ENCODE measurements around the gene SERGEF. TPM values are rescaled to one million over a fixed set of nuclear protein-coding genes. Genes with fewer than 3 reads are reported as not detected.

SERGEF gene
- total RNA-seq, 8 experiments from 2014 or later = 20.5 to 39.0 (median 29.5) TPM

DNA sequence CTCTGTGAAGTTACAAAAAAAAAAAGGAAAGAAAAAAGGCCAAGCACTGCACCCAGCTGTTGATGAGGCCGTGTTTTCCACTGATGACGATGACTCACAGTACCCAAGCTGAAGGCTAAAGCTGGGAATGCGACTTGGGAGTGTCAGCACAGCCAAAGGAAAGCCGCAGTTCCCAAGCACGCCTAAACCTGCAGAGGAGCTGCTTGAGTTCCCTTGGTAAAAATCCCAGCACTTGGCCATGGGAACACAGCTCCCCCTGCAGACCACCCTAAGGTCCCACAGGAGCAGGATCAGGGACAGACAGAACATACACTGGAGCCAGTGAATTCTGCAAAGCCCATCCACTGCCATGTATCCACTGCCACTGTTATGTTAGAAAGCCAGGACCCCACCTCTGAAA is 39.9 kb downstream of the SERGEF start:
- ATAC-seq (replicated peaks in 6 of 8) = peak; percentile 45 to 99 (median 68)
- Histone ChIP-seq H3K4me1 (replicated peaks in 1 of 2) (no peaks in the 10 kb centered on the region), H3K4me3 (no peak overlapping the region), H3K27ac (no peak overlapping the region)
- in situ Hi-C loops (cut with MboI; ENCODE audit: low pct_unique_long_range_greater_than_20kb in 2 of 9, low sequenced_read_pairs in 9 of 9, unreplicated experiment in 9 of 9) = loop anchor here in 5 of 9 experiments (10.0 kb wide), 3 partner anchors 208 to 368 kb away; partner anchors contain the start of gene KCNC1 (in 4 of the 5)
- WGBS, 10 experiments = 0 to 47% (median 9%) methylated on average over 1 to 5 of the region's 5 CpGs; no CpG with 5 or more reads in 4 of the 10 experiments

GRCh38 chr11:17968206-17968605 is 44.6 kb downstream of the SERGEF start:
- no peak for ATAC-seq (replicated peaks in 6 of 8)
- Histone ChIP-seq H3K4me1 (replicated peaks in 1 of 2) (no peaks in the 10 kb centered on the region), H3K27ac (no peak overlapping the region), H3K4me3 (no peak overlapping the region)
- 88 to 100% (median 100%) methylated on average over 1 of the region's 1 CpG; no CpG with 5 or more reads in 4 of the 10 experiments for WGBS, 10 experiments
- in situ Hi-C loops (cut with MboI; ENCODE audit: low pct_unique_long_range_greater_than_20kb in 2 of 9, low sequenced_read_pairs in 9 of 9, unreplicated experiment in 9 of 9) = no loop called here

- in situ Hi-C loops (cut with MboI; ENCODE audit: low pct_unique_long_range_greater_than_20kb in 2 of 9, low sequenced_read_pairs in 9 of 9, unreplicated experiment in 9 of 9) = no loop called here
- ATAC-seq (replicated peaks in 6 of 8) = no peak
Measured at GRCh38 chr11:17967661-17968060, 45.2 kb downstream of the SERGEF start.

GRCh38 chr11:17960091-17960490 is 52.8 kb downstream of the SERGEF start:
- H3K4me3 ChIP-seq = no peak overlapping the region
- H3K4me1 ChIP-seq (replicated peaks in 1 of 2) = no peaks in the 10 kb centered on the region
- no peak overlapping the region for H3K27ac ChIP-seq
- in situ Hi-C loops (cut with MboI; ENCODE audit: low pct_unique_long_range_greater_than_20kb in 2 of 9, low sequenced_read_pairs in 9 of 9, unreplicated experiment in 9 of 9) = no loop called here
- ATAC-seq (replicated peaks in 6 of 8) = no peak

More at GRCh38 chr11:17967661-17968060, 45.2 kb downstream of the SERGEF start:
- no peaks in the 10 kb centered on the region for H3K4me1 ChIP-seq (replicated peaks in 1 of 2)
- no peak overlapping the region for H3K27ac ChIP-seq
- H3K4me3 ChIP-seq = no peak overlapping the region

GRCh38 chr11:17958446-17958845 is 54.4 kb downstream of the SERGEF start:
- in situ Hi-C loops (cut with MboI; ENCODE audit: low pct_unique_long_range_greater_than_20kb in 2 of 9, low sequenced_read_pairs in 9 of 9, unreplicated experiment in 9 of 9) = no loop called here
- Histone ChIP-seq H3K4me3 (no peak overlapping the region), H3K27ac (no peak overlapping the region), H3K4me1 (replicated peaks in 1 of 2) (no peaks in the 10 kb centered on the region)
- WGBS, 10 experiments = 0 to 93% (median 55%) methylated on average over 1 to 2 of the region's 2 CpGs; no CpG with 5 or more reads in 2 of the 10 experiments
- ATAC-seq (replicated peaks in 6 of 8) = no peak

- Histone ChIP-seq H3K27ac (no peak overlapping the region), H3K4me3 (no peak overlapping the region), H3K4me1 (replicated peaks in 1 of 2) (peaks cover 2 to 9% of the 10 kb centered on the region in 2 donors)
- ATAC-seq (replicated peaks in 6 of 8) = no peak
- WGBS, 10 experiments = 55 to 100% (median 90%) methylated on average over 1 to 4 of the region's 5 CpGs
- in situ Hi-C loops (cut with MboI; ENCODE audit: low pct_unique_long_range_greater_than_20kb in 2 of 9, low sequenced_read_pairs in 9 of 9, unreplicated experiment in 9 of 9) = no loop called here
Measured at GRCh38 chr11:17954395-17955252, 58.2 kb downstream of the SERGEF start.

GRCh38 chr11:17952487-17952886 is 60.4 kb downstream of the SERGEF start:
- 63 to 100% (median 92%) methylated on average over 1 to 4 of the region's 4 CpGs; no CpG with 5 or more reads in 1 of the 10 experiments for whole genome bisulfite sequencing, 10 experiments
- ATAC-seq (replicated peaks in 6 of 8) = no peak
- in situ Hi-C loops (cut with MboI; ENCODE audit: low pct_unique_long_range_greater_than_20kb in 2 of 9, low sequenced_read_pairs in 9 of 9, unreplicated experiment in 9 of 9) = no loop called here
- Histone ChIP-seq H3K27ac (no peak overlapping the region), H3K4me3 (no peak overlapping the region), H3K4me1 (replicated peaks in 1 of 2) (peaks cover 2 to 9% of the 10 kb centered on the region in 2 donors)

GRCh38 chr11:17951685-17952388 is 61.0 kb downstream of the SERGEF start:
- WGBS, 10 experiments = 51 to 100% (median 94%) methylated on average over 1 to 3 of the region's 3 CpGs; no CpG with 5 or more reads in 4 of the 10 experiments
- H3K27ac ChIP-seq = no peak overlapping the region

GRCh38 chr11:17950644-17951043 is 62.2 kb downstream of the SERGEF start:
- WGBS, 10 experiments = 43 to 80% (median 78%) methylated on average over 1 of the region's 1 CpG; no CpG with 5 or more reads in 7 of the 10 experiments
- no peak overlapping the region for H3K4me3 ChIP-seq
- no peak overlapping the region for H3K27ac ChIP-seq
- in situ Hi-C loops (cut with MboI; ENCODE audit: low pct_unique_long_range_greater_than_20kb in 2 of 9, low sequenced_read_pairs in 9 of 9, unreplicated experiment in 9 of 9) = no loop called here
- ATAC-seq (replicated peaks in 6 of 8) = peak in 5 of 8 experiments; percentile 16 to 85 (median 78)
- peaks cover 2 to 9% of the 10 kb centered on the region in 2 donors for H3K4me1 ChIP-seq (replicated peaks in 1 of 2)

More at GRCh38 chr11:17951685-17952388, 61.0 kb downstream of the SERGEF start:
- no peak for ATAC-seq (replicated peaks in 6 of 8)
- Histone ChIP-seq H3K4me3 (no peak overlapping the region), H3K4me1 (replicated peaks in 1 of 2) (peaks cover 2 to 9% of the 10 kb centered on the region in 2 donors)
- in situ Hi-C loops (cut with MboI; ENCODE audit: low pct_unique_long_range_greater_than_20kb in 2 of 9, low sequenced_read_pairs in 9 of 9, unreplicated experiment in 9 of 9) = no loop called here

DNA sequence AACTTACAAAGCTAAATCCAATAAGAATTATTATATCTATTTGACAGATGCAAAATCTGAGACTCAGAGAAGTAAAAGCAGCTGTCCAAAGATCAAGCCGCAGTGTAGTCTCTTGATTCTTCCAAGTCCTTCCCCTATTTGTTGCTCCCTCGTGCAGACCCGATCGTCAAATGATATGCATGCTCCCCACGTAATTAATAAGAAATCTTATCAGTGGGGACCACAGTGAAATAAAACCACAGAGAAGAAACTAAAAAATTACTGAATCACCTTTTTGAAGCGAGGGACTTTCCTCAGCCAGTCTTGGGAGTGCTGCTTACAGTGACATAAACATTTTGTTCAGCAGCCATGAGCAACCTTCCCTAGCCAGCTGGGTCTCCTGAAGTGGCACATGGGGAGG is 64.6 kb downstream of the SERGEF start:
- no peak for ATAC-seq (replicated peaks in 6 of 8)
- 60 to 98% (median 90%) methylated on average over 1 to 6 of the region's 6 CpGs for WGBS, 10 experiments
- in situ Hi-C loops (cut with MboI; ENCODE audit: low pct_unique_long_range_greater_than_20kb in 2 of 9, low sequenced_read_pairs in 9 of 9, unreplicated experiment in 9 of 9) = no loop called here
- Histone ChIP-seq H3K4me1 (replicated peaks in 1 of 2) (peaks cover 2 to 9% of the 10 kb centered on the region in 2 donors), H3K4me3 (no peak overlapping the region), H3K27ac (no peak overlapping the region)

GRCh38 chr11:17939542-17939941 is 73.3 kb downstream of the SERGEF start:
- Histone ChIP-seq H3K4me1 (replicated peaks in 1 of 2) (peaks cover 0 to under 1% of the 10 kb centered on the region in 2 donors), H3K27ac (no peak overlapping the region), H3K4me3 (no peak overlapping the region)
- no peak for ATAC-seq (replicated peaks in 6 of 8)
- in situ Hi-C loops (cut with MboI; ENCODE audit: low pct_unique_long_range_greater_than_20kb in 2 of 9, low sequenced_read_pairs in 9 of 9, unreplicated experiment in 9 of 9) = no loop called here
- WGBS, 10 experiments = 40 to 83% (median 67%) methylated on average over 1 of the region's 1 CpG; no CpG with 5 or more reads in 7 of the 10 experiments

DNA sequence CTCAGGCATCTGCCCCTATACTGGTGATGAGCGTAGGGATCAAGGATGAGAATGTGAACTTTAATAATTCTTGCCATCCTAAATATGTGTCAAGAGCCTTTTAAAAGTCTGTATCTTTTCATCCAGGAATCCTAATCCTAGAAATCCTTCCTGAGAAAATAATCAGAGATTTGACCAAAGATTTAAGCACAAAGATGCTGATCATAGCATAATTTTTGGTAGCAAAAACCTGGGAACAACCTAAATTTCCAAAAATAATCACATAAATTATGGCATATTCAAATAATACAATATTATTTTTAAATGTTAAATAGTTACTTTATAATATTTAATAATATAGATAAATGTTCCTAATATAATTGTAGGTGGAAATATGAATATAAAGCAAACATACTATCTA is 76.1 kb downstream of the SERGEF start:
- peaks cover 9 to 24% of the 10 kb centered on the region in 2 donors for H3K4me1 ChIP-seq (replicated peaks in 1 of 2)
- H3K27ac ChIP-seq = no peak overlapping the region
- ATAC-seq (replicated peaks in 6 of 8) = no peak
- in situ Hi-C loops (cut with MboI; ENCODE audit: low pct_unique_long_range_greater_than_20kb in 2 of 9, low sequenced_read_pairs in 9 of 9, unreplicated experiment in 9 of 9) = no loop called here
- H3K4me3 ChIP-seq = no peak overlapping the region
- WGBS, 10 experiments = 91 to 100% (median 100%) methylated on average over 1 of the region's 1 CpG; no CpG with 5 or more reads in 3 of the 10 experiments

DNA sequence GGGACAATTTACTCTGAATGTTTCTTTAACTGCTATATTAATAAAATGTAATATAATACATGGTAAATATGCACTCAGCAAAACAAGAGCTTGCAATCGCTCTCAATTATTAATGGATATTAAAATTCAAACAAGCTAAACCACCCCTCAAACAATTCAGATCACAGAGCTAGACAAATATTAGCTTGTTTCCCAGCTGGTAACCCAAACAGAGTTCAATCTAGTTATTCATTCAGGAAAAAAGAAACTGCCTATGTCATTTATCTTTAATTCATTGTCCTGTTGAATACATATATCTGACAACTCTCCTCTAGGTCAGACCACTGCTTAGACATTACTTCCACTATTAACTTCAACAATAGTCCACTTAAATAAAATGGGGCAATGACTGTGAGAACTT is 78.7 kb downstream of the SERGEF start:
- in situ Hi-C loops (cut with MboI; ENCODE audit: low pct_unique_long_range_greater_than_20kb in 2 of 9, low sequenced_read_pairs in 9 of 9, unreplicated experiment in 9 of 9) = no loop called here
- 56 to 100% (median 74%) methylated on average over 1 of the region's 1 CpG; no CpG with 5 or more reads in 4 of the 10 experiments for WGBS, 10 experiments
- no peak overlapping the region for H3K27ac ChIP-seq
- ATAC-seq (replicated peaks in 6 of 8) = no peak
- no peak overlapping the region for H3K4me3 ChIP-seq
- peaks cover 9 to 27% of the 10 kb centered on the region in 2 donors for H3K4me1 ChIP-seq (replicated peaks in 1 of 2)

Measured in motor neuron (in vitro differentiated cells).